Measurements from ENCODE around the gene CADPS2. TPM values are rescaled to one million over a fixed set of nuclear protein-coding genes. Genes with fewer than 3 reads are reported as not detected.
A peak's percentile ranks its signal among the peaks of the same experiment; 100 is the strongest.

The CADPS2 gene
- total and polyA plus RNA-seq, 10 of the 15 experiments (the other 5 are each of a cell fraction or from before 2014, with no cell fraction given) = 0.05 to 7.5 (median 0.25) TPM

GRCh38 chr7:122544463-122544862 is 341.8 kb downstream of the CADPS2 start (continued):
- no peak for TF ChIP-seq RBBP5 (conservative IDR thresholded peaks at IDR 0.05)
- no peak for TF ChIP-seq CREM (IDR thresholded peaks at IDR 0.05; ENCODE audit: low read depth)
- no peak for TF ChIP-seq NFYB (IDR thresholded peaks at IDR 0.05; ENCODE audit: insufficient read depth, low read depth, low read length)
- 0 out of 2 replicates have a peak, but pooled peaks have one; percentile 10 for TF ChIP-seq CREB1 (IDR thresholded peaks at IDR 0.05; ENCODE audit: low read depth)
- peak; percentile 62 to 66; a peak in 2 of 4 replicates for TF ChIP-seq IKZF2 (IDR thresholded peaks at IDR 0.05)
- peak; percentile 51; the same call in 1 of the 2 replicates for TF ChIP-seq BMI1 (IDR thresholded peaks at IDR 0.05; ENCODE audit: borderline replicate concordance)
- no peak for TF ChIP-seq ZNF384 (IDR thresholded peaks at IDR 0.05; ENCODE audit: borderline replicate concordance, low read depth, low read length)
- TF ChIP-seq TCF12 (IDR thresholded peaks at IDR 0.05; ENCODE audit: low read depth, low read length) = no peak
- TF ChIP-seq CHD2 (IDR thresholded peaks at IDR 0.05; ENCODE audit: borderline replicate concordance, low read depth, low read length) = peak; percentile 53; the same call in 1 of the 2 replicates
- no peak for TF ChIP-seq SREBF2 (IDR thresholded peaks at IDR 0.05; ENCODE audit: low read length)

- FAIRE-seq (no peak), ATAC-seq (no peak), DNase-seq (ENCODE audit: low read depth, low spot score) (no peak)
- 95% methylated on average over 2 of the region's 2 CpGs for WGBS (ENCODE audit: insufficient coverage, insufficient replicate concordance, low lambda C conversion rate, missing lambda C conversion rate)
- H3K4me2 ChIP-seq (ENCODE audit: control insufficient read depth, insufficient read depth) = no peak overlapping the region
- CTCF ChIA-PET = interaction anchor here (1.3 to 3.6 kb wide), 2 partner anchors 10 to 204 kb away, joined by 3 to 20 read pairs; no protein-coding TSS in a partner anchor
- intact Hi-C loops (cut with micrococcal nuclease; ENCODE audit: unreplicated experiment) (loop anchor here (5.0 kb wide), 1 partner anchor 343 kb away; the partner anchor contains the start of gene CADPS2), in situ Hi-C loops (cut with MboI) (no loop called here)
- H3K9ac ChIP-seq (ENCODE audit: control insufficient read depth, insufficient read depth, low read length) = no peak overlapping the region
- H4K20me1 ChIP-seq (ENCODE audit: control insufficient read depth, insufficient read depth) = no peaks in the 10 kb centered on the region
- POLR2A ChIA-PET = no interaction called here
- no TSS peak for BruUV-seq (replicated peaks)
- H3K27me3 ChIP-seq (replicated peaks in 1 of 2; ENCODE audit: control insufficient read depth in 2 of 2, insufficient read depth in 2 of 2, low read length in 1 of 2) = no peaks in the 10 kb centered on the region
- H3K36me3 ChIP-seq (ENCODE audit: control insufficient read depth in 2 of 2, insufficient read depth in 2 of 2, low read length in 1 of 2) = no peaks in the 10 kb centered on the region
- RAD21 ChIA-PET (ENCODE audit: unreplicated experiment) = interaction anchor here (0.6 to 2.1 kb wide), 6 partner anchors 11 to 251 kb away, joined by 3 to 9 read pairs (median 3); no protein-coding TSS in a partner anchor
- H3K27ac ChIP-seq (ENCODE audit: control insufficient read depth, insufficient read depth) = no peak overlapping the region
- no peaks in the 10 kb centered on the region for H3K9me3 ChIP-seq (replicated peaks; ENCODE audit: control insufficient read depth, insufficient read depth, low read length)
- no peaks in the 10 kb centered on the region for H3K79me2 ChIP-seq (ENCODE audit: control insufficient read depth, insufficient read depth, low read length)
- no peak overlapping the region for H2AFZ ChIP-seq (ENCODE audit: control insufficient read depth, low read depth, low read length)
- H3K4me3 ChIP-seq = no peak overlapping the region
- peaks cover 2% of the 10 kb centered on the region; the same call in 1 of the 2 replicates for H3K4me1 ChIP-seq (ENCODE audit: control insufficient read depth, insufficient read depth, low read length)
- SMC1A ChIA-PET (ENCODE audit: uncharacterized antibody, unreplicated experiment) = interaction anchor here (0.7 to 2.2 kb wide), 11 partner anchors 11 to 260 kb away, joined by 3 to 8 read pairs (median 5); no protein-coding TSS in a partner anchor
- TF ChIP-seq SIN3A (IDR thresholded peaks at IDR 0.05; ENCODE audit: low read depth, low read length) (no peak), NFYA (IDR thresholded peaks at IDR 0.05; ENCODE audit: borderline replicate concordance, low read depth, low read length) (no peak), BHLHE40 (IDR thresholded peaks at IDR 0.05; ENCODE audit: borderline replicate concordance in 1 of 2, low read depth in 2 of 2, low read length in 1 of 2) (no peak), BCL11A (IDR thresholded peaks at IDR 0.05; ENCODE audit: low read depth, low read length) (no peak), IRF3 (IDR thresholded peaks at IDR 0.05) (no peak), RBBP5 (conservative IDR thresholded peaks at IDR 0.05) (no peak), SMC3 (IDR thresholded peaks at IDR 0.05; ENCODE audit: borderline replicate concordance, low read length) (no peak), CHD2 (IDR thresholded peaks at IDR 0.05; ENCODE audit: borderline replicate concordance, low read depth, low read length) (no peak), NFXL1 (IDR thresholded peaks at IDR 0.05; ENCODE audit: borderline replicate concordance) (no peak), RELA (IDR thresholded peaks at IDR 0.05; ENCODE audit: borderline replicate concordance, partially characterized antibody) (no peak), LARP7 (IDR thresholded peaks at IDR 0.05) (no peak), FOXK2 (IDR thresholded peaks at IDR 0.05) (no peak), MTA3 (IDR thresholded peaks at IDR 0.05; ENCODE audit: borderline replicate concordance, low read length) (no peak), NR2C1 (IDR thresholded peaks at IDR 0.05) (no peak), KAT2A (conservative IDR thresholded peaks at IDR 0.05; ENCODE audit: control insufficient read depth, low read depth, low read length) (no peak), GABPA (IDR thresholded peaks at IDR 0.05; ENCODE audit: low read depth) (no peak), MAX (IDR thresholded peaks at IDR 0.05; ENCODE audit: low read depth, low read length) (no peak)
These were observed 342.4 kb downstream of the CADPS2 start for GRCh38 chr7:122543891-122544290.
